K562 (cell line): ENCODE data around the gene RSPO1. TPM values are rescaled to one million over a fixed set of nuclear protein-coding genes. Genes with fewer than 3 reads are reported as not detected.

Source experiments
- AFF1 ChIP-seq, 2 experiments: fragments of 450-650 bp; IDR thresholded peaks; 2 replicates each; pipeline ENCODE4 v1.6.1; 2018; ENCODE audit warnings: mild to moderate bottlenecking in 2 of 2, low read depth in 1 of 2; ENCODE audit not compliant: partially characterized antibody in 2 of 2
- C11orf30 ChIP-seq: fragments of 450-650 bp; IDR thresholded peaks from 2 replicates; pipeline ENCODE4 v1.6.1; 2016; ENCODE audit warnings: low read depth, mild to moderate bottlenecking
- JUND ChIP-seq, 2 experiments: IDR thresholded peaks; 2 replicates in 1 of 2; 3 replicates in 1 of 2; pipeline ENCODE4 v1.6.1; 2011; ENCODE audit warnings: borderline replicate concordance in 2 of 2, low read depth in 2 of 2, low read length in 2 of 2, improper control_type of control experiment in 1 of 2, missing biosample characterization in 1 of 2, missing genetic modification characterization in 1 of 2, missing genetic modification reagents in 1 of 2
- LEF1 ChIP-seq: fragments of 450-650 bp; IDR thresholded peaks from 2 replicates; pipeline ENCODE4 v1.6.1; 2016; ENCODE audit warnings: mild to moderate bottlenecking
- MEF2A ChIP-seq: IDR thresholded peaks from 2 replicates; pipeline ENCODE4 v1.6.1; 2011; ENCODE audit warnings: low read depth, mild to moderate bottlenecking, low read length, moderate library complexity; ENCODE audit not compliant: control insufficient read depth
- PML ChIP-seq: IDR thresholded peaks from 2 replicates; pipeline ENCODE4 v1.6.1; 2012; ENCODE audit warnings: low read length, inconsistent platforms
- RB1 ChIP-seq: fragments of 450-650 bp; IDR thresholded peaks from 2 replicates; pipeline ENCODE4 v1.6.1; 2017; ENCODE audit warnings: low read depth, mild to moderate bottlenecking
- RNF2 ChIP-seq: sonication (generic); IDR thresholded peaks from 2 replicates; pipeline ENCODE4 v1.6.1; 2016
- SRF ChIP-seq, 2 experiments: fragments of 250-450, 450-650 bp in 1 of 2; sonication (Bioruptor Pico) in 1 of 2; sonication (generic) in 1 of 2; formaldehyde crosslinking; IDR thresholded peaks; 2 replicates each; pipeline versions ENCODE4 v1.5.0 to v1.5.1; 2020 to 2022; ENCODE audit warnings: mild to moderate bottlenecking in 1 of 2, missing genetic modification reagents in 1 of 2
- USF2 ChIP-seq: sonication (generic); formaldehyde crosslinking; IDR thresholded peaks from 2 replicates; pipeline ENCODE4 v1.5.0; 2020; ENCODE audit warnings: missing genetic modification reagents
- ZHX1 ChIP-seq: fragments of 150-350 bp; conservative IDR thresholded peaks from 2 replicates; pipeline ENCODE4 v1.6.1; 2014; ENCODE audit warnings: low read length
- ZNF263 ChIP-seq: sonication (generic); formaldehyde crosslinking; IDR thresholded peaks from 2 replicates; pipeline ENCODE4 v1.8.0; 2022; ENCODE audit warnings: mild to moderate bottlenecking, missing genetic modification reagents, borderline replicate concordance
- ZNF445 ChIP-seq: fragments of 250-450 bp; sonication (Bioruptor Pico); IDR thresholded peaks from 2 replicates; pipeline ENCODE4 v1.4.0; 2020; ENCODE audit warnings: low read depth, mild to moderate bottlenecking, moderate library complexity
- polyA plus RNA-seq, 8 experiments: library from polyadenylated mRNA; depleted of rRNA in 4 of 8; stranded (reverse) in 5 of 8; unstranded in 3 of 8; fragments of >200 nt; fragmentation: Nextera tagmentation in 2 of 8; fragmentation: Illumina TruSeq in 1 of 8; extraction: Ambion mirVana in 2 of 8; extraction: Trizol in 1 of 8; gene quantifications; 2 replicates each; pipeline versions ENCODE4 v1.2.1 to v1.2.3, GENCODE V29; 2011 to 2014; ENCODE audit warnings: inconsistent platforms in 1 of 8, missing spikeins in 1 of 8
- total RNA-seq, 7 experiments: library from RNA; depleted of rRNA in 6 of 7; stranded (reverse); fragments of >200 nt in 6 of 7; fragmentation: Illumina TruSeq in 2 of 7; extraction: Trizol in 2 of 7; gene quantifications; 2 replicates each; pipeline versions ENCODE4 v1.2.1 to v1.2.3, GENCODE V29; 2011 to 2021; ENCODE audit warnings: low replicate concordance in 1 of 7
- TF ChIP-seq, protein P1 (sequence below): sonication (generic); formaldehyde crosslinking; IDR thresholded peaks from 2 replicates; pipeline ENCODE4 v1.8.0; 2022; ENCODE audit warnings: mild to moderate bottlenecking, low read depth, missing genetic modification reagents
- TF ChIP-seq, protein P2 (sequence below): fragments of 250-450 bp; sonication (Bioruptor Pico); IDR thresholded peaks from 2 replicates; pipeline ENCODE4 v1.4.0; 2020; ENCODE audit warnings: mild to moderate bottlenecking

The RSPO1 gene
- total and polyA plus RNA-seq, 9 of the 15 experiments (the other 6 are each of a cell fraction or from before 2014, with no cell fraction given) = not detected

- TF ChIP-seq ZHX1 = no peak
- TF ChIP-seq, protein P1, sequence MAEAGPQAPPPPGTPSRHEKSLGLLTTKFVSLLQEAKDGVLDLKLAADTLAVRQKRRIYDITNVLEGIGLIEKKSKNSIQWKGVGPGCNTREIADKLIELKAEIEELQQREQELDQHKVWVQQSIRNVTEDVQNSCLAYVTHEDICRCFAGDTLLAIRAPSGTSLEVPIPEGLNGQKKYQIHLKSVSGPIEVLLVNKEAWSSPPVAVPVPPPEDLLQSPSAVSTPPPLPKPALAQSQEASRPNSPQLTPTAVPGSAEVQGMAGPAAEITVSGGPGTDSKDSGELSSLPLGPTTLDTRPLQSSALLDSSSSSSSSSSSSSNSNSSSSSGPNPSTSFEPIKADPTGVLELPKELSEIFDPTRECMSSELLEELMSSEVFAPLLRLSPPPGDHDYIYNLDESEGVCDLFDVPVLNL = no peak
- TF ChIP-seq PML = peak; percentile 78
- TF ChIP-seq JUND (IDR thresholded peaks at IDR 0.05; ENCODE audit: borderline replicate concordance, low read depth, low read length) = peak; percentile 75; the same call in 1 of the 2 replicates
- TF ChIP-seq JUND (tag; IDR thresholded peaks at IDR 0.05; ENCODE audit: borderline replicate concordance, low read depth, low read length) = peak; percentile 69; the same call in 2 of the 3 replicates
- TF ChIP-seq, protein P2, sequence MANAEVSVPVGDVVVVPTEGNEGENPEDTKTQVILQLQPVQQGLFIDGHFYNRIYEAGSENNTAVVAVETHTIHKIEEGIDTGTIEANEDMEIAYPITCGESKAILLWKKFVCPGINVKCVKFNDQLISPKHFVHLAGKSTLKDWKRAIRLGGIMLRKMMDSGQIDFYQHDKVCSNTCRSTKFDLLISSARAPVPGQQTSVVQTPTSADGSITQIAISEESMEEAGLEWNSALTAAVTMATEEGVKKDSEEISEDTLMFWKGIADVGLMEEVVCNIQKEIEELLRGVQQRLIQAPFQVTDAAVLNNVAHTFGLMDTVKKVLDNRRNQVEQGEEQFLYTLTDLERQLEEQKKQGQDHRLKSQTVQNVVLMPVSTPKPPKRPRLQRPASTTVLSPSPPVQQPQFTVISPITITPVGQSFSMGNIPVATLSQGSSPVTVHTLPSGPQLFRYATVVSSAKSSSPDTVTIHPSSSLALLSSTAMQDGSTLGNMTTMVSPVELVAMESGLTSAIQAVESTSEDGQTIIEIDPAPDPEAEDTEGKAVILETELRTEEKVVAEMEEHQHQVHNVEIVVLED = peak; percentile 82
- peak; percentile 94 for TF ChIP-seq USF2 (CRISPR knock-in tag)
- peak; percentile 69 for TF ChIP-seq ZNF263 (CRISPR knock-in tag)
- TF ChIP-seq C11orf30 = peak; percentile 88
- peak in 1 of 2 experiments; percentile 31 for TF ChIP-seq AFF1 (IDR thresholded peaks at IDR 0.05; ENCODE audit: low read depth in 1 of 2, partially characterized antibody in 2 of 2)
- TF ChIP-seq ZNF445 (CRISPR knock-in tag) = no peak
- TF ChIP-seq RB1 = peak; percentile 79; the same call in 1 of the 2 replicates
- no peak for TF ChIP-seq MEF2A
- 0 out of 2 replicates have a peak, but pooled peaks have one; percentile 15 for TF ChIP-seq RNF2
- no peak for TF ChIP-seq LEF1
- peak in 1 of 2 experiments; percentile 55; a peak in 1 of 4 replicates for TF ChIP-seq SRF (CRISPR knock-in tag; IDR thresholded peaks at IDR 0.05)
Observed at GRCh38 chr1:37595440-37596181, 39.1 kb downstream of the RSPO1 start, which contains the start of gene GNL2 (continued).
